ENCODE data around the gene CNNM4. TPM values are rescaled to one million over a fixed set of nuclear protein-coding genes. Genes with fewer than 3 reads are reported as not detected.

The CNNM4 gene
- polyA plus RNA-seq, 1 donor from 2014 or later: 7.5 TPM

DNA sequence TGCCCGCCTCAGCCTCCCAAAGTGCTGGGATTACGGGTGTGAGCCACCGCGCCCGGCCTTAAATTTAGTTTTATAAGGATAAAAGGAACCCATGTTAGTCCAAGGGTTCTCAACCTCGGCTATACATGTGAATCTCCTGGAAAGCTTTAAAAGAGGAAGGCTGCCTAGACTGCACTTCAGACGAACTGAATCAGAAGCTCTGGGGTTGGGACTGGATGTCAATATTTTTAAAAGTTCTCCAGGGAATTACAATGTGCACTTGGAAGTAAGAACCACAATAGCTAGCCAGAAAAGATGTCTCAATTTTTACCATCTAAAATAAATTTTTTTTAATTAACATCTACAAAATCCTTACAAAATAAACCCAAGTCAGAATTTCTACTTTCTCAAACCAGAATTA is 31.0 kb upstream of the CNNM4 start:
- H3K36me3 ChIP-seq (ENCODE audit: insufficient read depth, low read length): no peaks in the 10 kb centered on the region
- H3K27me3 ChIP-seq (ENCODE audit: insufficient read depth, low read depth, low read length): no peaks in the 10 kb centered on the region
- H3K79me2 ChIP-seq (replicated peaks; ENCODE audit: insufficient read depth, low read length): no peaks in the 10 kb centered on the region
- H3K9ac ChIP-seq (ENCODE audit: low read length): no peak overlapping the region
- TF ChIP-seq RAD21 (conservative IDR thresholded peaks at IDR 0.05) (no peak), POLR2AphosphoS5 (IDR thresholded peaks at IDR 0.05) (no peak), MXI1 (conservative IDR thresholded peaks at IDR 0.05; ENCODE audit: poor library complexity, severe bottlenecking) (no peak), TAF1 (IDR thresholded peaks at IDR 0.05; ENCODE audit: low read depth) (no peak), EZH2 (IDR thresholded peaks at IDR 0.05; ENCODE audit: borderline replicate concordance, insufficient read depth, low read length, poor library complexity, severe bottlenecking) (no peak), EP300 (conservative IDR thresholded peaks at IDR 0.05; ENCODE audit: poor library complexity, severe bottlenecking) (no peak)
- TF ChIP-seq, protein P1, sequence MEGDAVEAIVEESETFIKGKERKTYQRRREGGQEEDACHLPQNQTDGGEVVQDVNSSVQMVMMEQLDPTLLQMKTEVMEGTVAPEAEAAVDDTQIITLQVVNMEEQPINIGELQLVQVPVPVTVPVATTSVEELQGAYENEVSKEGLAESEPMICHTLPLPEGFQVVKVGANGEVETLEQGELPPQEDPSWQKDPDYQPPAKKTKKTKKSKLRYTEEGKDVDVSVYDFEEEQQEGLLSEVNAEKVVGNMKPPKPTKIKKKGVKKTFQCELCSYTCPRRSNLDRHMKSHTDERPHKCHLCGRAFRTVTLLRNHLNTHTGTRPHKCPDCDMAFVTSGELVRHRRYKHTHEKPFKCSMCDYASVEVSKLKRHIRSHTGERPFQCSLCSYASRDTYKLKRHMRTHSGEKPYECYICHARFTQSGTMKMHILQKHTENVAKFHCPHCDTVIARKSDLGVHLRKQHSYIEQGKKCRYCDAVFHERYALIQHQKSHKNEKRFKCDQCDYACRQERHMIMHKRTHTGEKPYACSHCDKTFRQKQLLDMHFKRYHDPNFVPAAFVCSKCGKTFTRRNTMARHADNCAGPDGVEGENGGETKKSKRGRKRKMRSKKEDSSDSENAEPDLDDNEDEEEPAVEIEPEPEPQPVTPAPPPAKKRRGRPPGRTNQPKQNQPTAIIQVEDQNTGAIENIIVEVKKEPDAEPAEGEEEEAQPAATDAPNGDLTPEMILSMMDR (IDR thresholded peaks at IDR 0.05; ENCODE audit: poor library complexity, severe bottlenecking): no peak
- H2AFZ ChIP-seq (ENCODE audit: low read depth, low read length): no peak overlapping the region
- no peak overlapping the region for H3K27ac ChIP-seq (ENCODE audit: low read length)
- no peaks in the 10 kb centered on the region for H4K20me1 ChIP-seq (ENCODE audit: insufficient read depth)
- H3K4me3 ChIP-seq (ENCODE audit: low read length): no peak overlapping the region
- H3K9me2 ChIP-seq (ENCODE audit: insufficient read depth, low read length): no peaks in the 10 kb centered on the region
- H3K4me2 ChIP-seq (ENCODE audit: low read length): no peak overlapping the region
- H3F3A ChIP-seq (ENCODE audit: insufficient read depth, low read length, poor library complexity, severe bottlenecking): no peaks in the 10 kb centered on the region
- no peaks in the 10 kb centered on the region for H3K9me3 ChIP-seq (ENCODE audit: low read length)

DNA sequence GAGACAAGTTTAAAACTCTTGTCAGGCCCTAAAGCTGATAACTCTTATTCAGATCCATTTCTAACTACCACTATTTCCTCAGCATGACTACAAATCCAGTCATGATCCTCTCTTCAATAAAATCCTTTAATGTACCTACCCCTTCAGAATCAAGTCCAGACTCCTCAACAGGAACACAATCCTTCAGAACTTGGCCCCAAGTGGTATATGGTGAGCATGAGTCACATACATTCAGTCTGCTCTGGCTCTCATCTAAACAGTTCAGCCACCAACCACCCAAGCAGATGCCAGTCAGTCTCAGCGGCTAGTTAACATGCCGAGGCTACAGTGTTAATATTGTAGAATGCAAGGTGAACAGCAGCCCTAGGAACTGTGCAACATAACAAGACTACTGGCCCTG is 30.5 kb upstream of the CNNM4 start:
- TF ChIP-seq MXI1 (conservative IDR thresholded peaks at IDR 0.05; ENCODE audit: poor library complexity, severe bottlenecking) (no peak), EP300 (conservative IDR thresholded peaks at IDR 0.05; ENCODE audit: poor library complexity, severe bottlenecking) (no peak), RAD21 (conservative IDR thresholded peaks at IDR 0.05) (no peak), TAF1 (IDR thresholded peaks at IDR 0.05; ENCODE audit: low read depth) (no peak), EZH2 (IDR thresholded peaks at IDR 0.05; ENCODE audit: borderline replicate concordance, insufficient read depth, low read length, poor library complexity, severe bottlenecking) (no peak), SMC3 (conservative IDR thresholded peaks at IDR 0.05; ENCODE audit: poor library complexity) (no peak), POLR2AphosphoS5 (IDR thresholded peaks at IDR 0.05) (no peak)
- TF ChIP-seq, protein P1 (IDR thresholded peaks at IDR 0.05; ENCODE audit: poor library complexity, severe bottlenecking): no peak
- TF ChIP-seq, protein P2, sequence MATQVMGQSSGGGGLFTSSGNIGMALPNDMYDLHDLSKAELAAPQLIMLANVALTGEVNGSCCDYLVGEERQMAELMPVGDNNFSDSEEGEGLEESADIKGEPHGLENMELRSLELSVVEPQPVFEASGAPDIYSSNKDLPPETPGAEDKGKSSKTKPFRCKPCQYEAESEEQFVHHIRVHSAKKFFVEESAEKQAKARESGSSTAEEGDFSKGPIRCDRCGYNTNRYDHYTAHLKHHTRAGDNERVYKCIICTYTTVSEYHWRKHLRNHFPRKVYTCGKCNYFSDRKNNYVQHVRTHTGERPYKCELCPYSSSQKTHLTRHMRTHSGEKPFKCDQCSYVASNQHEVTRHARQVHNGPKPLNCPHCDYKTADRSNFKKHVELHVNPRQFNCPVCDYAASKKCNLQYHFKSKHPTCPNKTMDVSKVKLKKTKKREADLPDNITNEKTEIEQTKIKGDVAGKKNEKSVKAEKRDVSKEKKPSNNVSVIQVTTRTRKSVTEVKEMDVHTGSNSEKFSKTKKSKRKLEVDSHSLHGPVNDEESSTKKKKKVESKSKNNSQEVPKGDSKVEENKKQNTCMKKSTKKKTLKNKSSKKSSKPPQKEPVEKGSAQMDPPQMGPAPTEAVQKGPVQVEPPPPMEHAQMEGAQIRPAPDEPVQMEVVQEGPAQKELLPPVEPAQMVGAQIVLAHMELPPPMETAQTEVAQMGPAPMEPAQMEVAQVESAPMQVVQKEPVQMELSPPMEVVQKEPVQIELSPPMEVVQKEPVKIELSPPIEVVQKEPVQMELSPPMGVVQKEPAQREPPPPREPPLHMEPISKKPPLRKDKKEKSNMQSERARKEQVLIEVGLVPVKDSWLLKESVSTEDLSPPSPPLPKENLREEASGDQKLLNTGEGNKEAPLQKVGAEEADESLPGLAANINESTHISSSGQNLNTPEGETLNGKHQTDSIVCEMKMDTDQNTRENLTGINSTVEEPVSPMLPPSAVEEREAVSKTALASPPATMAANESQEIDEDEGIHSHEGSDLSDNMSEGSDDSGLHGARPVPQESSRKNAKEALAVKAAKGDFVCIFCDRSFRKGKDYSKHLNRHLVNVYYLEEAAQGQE (IDR thresholded peaks at IDR 0.05; ENCODE audit: borderline replicate concordance): no peak

More for the DNA sequence above, 30.5 kb upstream of the CNNM4 start:
- no peaks in the 10 kb centered on the region for H4K20me1 ChIP-seq (ENCODE audit: insufficient read depth)
- no peaks in the 10 kb centered on the region for H3K79me2 ChIP-seq (replicated peaks; ENCODE audit: insufficient read depth, low read length)
- H3F3A ChIP-seq (ENCODE audit: insufficient read depth, low read length, poor library complexity, severe bottlenecking): no peaks in the 10 kb centered on the region
- no peak overlapping the region for H3K9ac ChIP-seq (ENCODE audit: low read length)
- no peaks in the 10 kb centered on the region for H3K9me2 ChIP-seq (ENCODE audit: insufficient read depth, low read length)
- no peaks in the 10 kb centered on the region for H3K27me3 ChIP-seq (ENCODE audit: insufficient read depth, low read depth, low read length)
- H3K4me2 ChIP-seq (ENCODE audit: low read length): no peak overlapping the region
- H3K4me3 ChIP-seq (ENCODE audit: low read length): no peak overlapping the region
- no peaks in the 10 kb centered on the region for H3K9me3 ChIP-seq (ENCODE audit: low read length)
- no peak overlapping the region for H2AFZ ChIP-seq (ENCODE audit: low read depth, low read length)
- H3K27ac ChIP-seq (ENCODE audit: low read length): no peak overlapping the region
- H3K36me3 ChIP-seq (ENCODE audit: insufficient read depth, low read length): no peaks in the 10 kb centered on the region
